ENCODE measurements around the gene METTL1. TPM values are rescaled to one million over a fixed set of nuclear protein-coding genes. Genes with fewer than 3 reads are reported as not detected.

METTL1 gene
- total and polyA plus RNA-seq, 4 donors, result 9.5 to 16.2 (median 15.7) TPM

DNA sequence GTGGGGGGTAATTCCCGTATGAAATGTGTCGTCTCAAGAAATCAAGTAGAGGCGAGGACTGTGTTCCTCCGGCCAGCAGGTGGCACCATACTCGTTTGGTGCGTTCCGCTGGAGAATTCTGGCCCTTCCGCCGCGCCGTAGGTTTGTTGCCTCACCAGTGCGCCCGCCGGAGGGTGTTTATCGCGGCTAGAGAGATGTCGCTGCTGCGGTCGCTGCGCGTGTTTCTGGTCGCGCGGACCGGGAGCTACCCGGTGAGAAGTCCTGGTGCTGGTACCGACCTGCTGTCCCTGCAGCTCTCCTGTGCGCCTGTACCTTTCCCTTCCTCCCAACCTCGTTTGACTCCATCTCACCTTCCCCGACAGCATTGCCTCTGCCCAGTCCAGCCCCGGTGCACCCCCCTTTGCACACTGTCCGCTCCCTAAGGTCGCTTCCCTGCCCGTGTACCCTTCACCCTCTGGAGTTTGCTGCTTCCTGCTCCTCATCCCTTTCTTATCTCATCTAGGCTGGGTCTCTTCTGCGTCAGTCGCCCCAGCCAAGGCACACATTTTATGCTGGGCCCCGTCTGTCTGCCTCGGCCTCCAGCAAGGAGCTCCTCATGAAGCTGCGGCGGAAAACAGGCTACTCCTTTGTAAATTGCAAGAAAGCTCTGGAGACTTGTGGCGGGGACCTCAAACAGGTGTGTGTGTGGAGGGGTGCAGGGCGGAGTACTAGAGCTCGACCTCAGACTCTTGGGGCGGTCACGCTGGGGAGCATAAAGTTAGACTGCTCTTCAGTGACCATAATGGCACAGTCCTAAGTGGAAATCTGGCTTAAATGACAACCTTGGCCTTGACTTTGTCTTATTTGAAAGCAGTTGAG is 10.9 kb upstream of the METTL1 start, which contains the start of gene TSFM:
Gene TSFM, plus strand, starts transcription at position 180 of the 858 bp plus-strand sequence. Its CDS starts 15 bp downstream, at position 195.
- ATAC-seq (ENCODE audit: low FRiP score) (peak; percentile 98), DNase-seq (peak; percentile 98 to 100)
- Histone ChIP-seq H3K9me3 (ENCODE audit: control insufficient read depth, low read length) (no peaks in the 10 kb centered on the region), H3K4me1 (ENCODE audit: control insufficient read depth in 1 of 2, insufficient read depth in 2 of 2, low read length in 2 of 2) (no peaks in the 10 kb centered on the region), H3K27me3 (ENCODE audit: control insufficient read depth in 1 of 2, insufficient read depth in 2 of 2, low read length in 1 of 2) (no peaks in the 10 kb centered on the region), H3K4me3 (ENCODE audit: low read length in 2 of 2) (peak within 1 kb of the TSS; percentile 16 to 95), H3K36me3 (ENCODE audit: control insufficient read depth in 1 of 2, insufficient read depth in 2 of 2, low read length in 1 of 2) (peaks cover 2 to 7% of the 10 kb centered on the region in 2 donors), H3K27ac (ENCODE audit: low read depth in 1 of 2, low read length in 2 of 2) (peak within 1 kb of the TSS in 1 of 2 donors; percentile 0)
- intact Hi-C loops (cut with DNase I), result loop anchor here in 1 of 2 donors (5.0 kb wide), 1 partner anchor 124 kb away; no protein-coding TSS in a partner anchor
- 0 to 1% methylated on average over 45 of the region's 45 CpGs for WGBS, 2 donors

DNA sequence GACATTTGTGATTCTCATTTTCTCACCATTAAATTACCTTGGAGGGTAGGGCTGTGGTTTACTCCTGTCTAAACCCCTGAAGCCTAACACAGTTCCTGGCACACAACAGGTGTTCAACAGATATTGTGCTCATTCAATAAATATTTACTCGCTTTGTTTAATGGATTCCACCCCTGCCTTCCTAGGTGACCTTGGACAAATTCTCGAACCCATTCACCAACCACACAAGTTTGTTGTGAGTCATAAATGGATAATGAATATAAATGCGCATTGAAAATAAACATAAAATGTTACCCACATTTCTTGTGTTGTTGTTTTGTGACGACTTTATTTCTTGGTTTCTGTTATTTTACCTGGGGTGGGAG is 10.3 kb upstream of the METTL1 start:
- intact Hi-C loops (cut with DNase I), result loop anchor here in 1 of 2 donors (5.0 kb wide), 1 partner anchor 125 kb away; no protein-coding TSS in a partner anchor
- peaks cover 2 to 6% of the 10 kb centered on the region in 2 donors for H3K36me3 ChIP-seq (ENCODE audit: control insufficient read depth in 1 of 2, insufficient read depth in 2 of 2, low read length in 1 of 2)
- no peak overlapping the region for H3K27ac ChIP-seq (ENCODE audit: low read depth in 1 of 2, low read length in 2 of 2)

DNA sequence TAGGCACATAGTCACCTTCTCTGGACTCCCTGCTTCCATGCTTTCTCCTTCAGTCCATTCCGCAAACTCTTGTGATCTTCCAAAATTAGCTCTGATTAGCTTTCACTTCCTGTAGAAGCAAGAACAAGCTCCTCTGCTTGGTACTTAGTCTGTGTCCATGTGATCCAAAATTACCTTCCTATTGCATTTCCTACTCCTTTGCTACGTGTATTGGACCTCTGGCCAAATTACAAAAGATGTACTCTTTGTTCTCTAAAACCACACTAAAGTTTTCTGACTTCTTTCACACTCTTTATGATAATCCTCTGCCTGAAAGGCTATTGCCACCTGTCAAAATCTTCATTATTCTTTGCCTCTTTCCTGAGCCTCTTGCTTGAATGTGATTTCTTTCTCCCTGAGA is 9.9 kb upstream of the METTL1 start:
- no peak overlapping the region for H3K27ac ChIP-seq (ENCODE audit: low read depth in 1 of 2, low read length in 2 of 2)
- no peaks in the 10 kb centered on the region for H3K27me3 ChIP-seq (ENCODE audit: control insufficient read depth in 1 of 2, insufficient read depth in 2 of 2, low read length in 1 of 2)
- no peak for ATAC-seq (ENCODE audit: low FRiP score)
- peaks cover 2% of the 10 kb centered on the region in 2 donors for H3K36me3 ChIP-seq (ENCODE audit: control insufficient read depth in 1 of 2, insufficient read depth in 2 of 2, low read length in 1 of 2)
- H3K9me3 ChIP-seq (ENCODE audit: control insufficient read depth, low read length), result no peaks in the 10 kb centered on the region
- no peak overlapping the region for H3K4me3 ChIP-seq (ENCODE audit: low read length in 2 of 2)
- intact Hi-C loops (cut with DNase I), result loop anchor here in 1 of 2 donors (5.0 kb wide), 1 partner anchor 126 kb away; no protein-coding TSS in a partner anchor
- DNase-seq, result no peak
- no peaks in the 10 kb centered on the region for H3K4me1 ChIP-seq (ENCODE audit: control insufficient read depth in 1 of 2, insufficient read depth in 2 of 2, low read length in 2 of 2)
- WGBS, 2 donors, result 68% methylated on average over 2 of the region's 2 CpGs

More for the DNA sequence above, 10.3 kb upstream of the METTL1 start:
- Histone ChIP-seq H3K4me1 (ENCODE audit: control insufficient read depth in 1 of 2, insufficient read depth in 2 of 2, low read length in 2 of 2) (no peaks in the 10 kb centered on the region), H3K27me3 (ENCODE audit: control insufficient read depth in 1 of 2, insufficient read depth in 2 of 2, low read length in 1 of 2) (no peaks in the 10 kb centered on the region), H3K9me3 (ENCODE audit: control insufficient read depth, low read length) (no peaks in the 10 kb centered on the region), H3K4me3 (ENCODE audit: low read length in 2 of 2) (no peak overlapping the region)
- WGBS, 2 donors, result 20 to 26% methylated on average over 4 of the region's 4 CpGs
- ATAC-seq (ENCODE audit: low FRiP score) (no peak), DNase-seq (no peak)

DNA sequence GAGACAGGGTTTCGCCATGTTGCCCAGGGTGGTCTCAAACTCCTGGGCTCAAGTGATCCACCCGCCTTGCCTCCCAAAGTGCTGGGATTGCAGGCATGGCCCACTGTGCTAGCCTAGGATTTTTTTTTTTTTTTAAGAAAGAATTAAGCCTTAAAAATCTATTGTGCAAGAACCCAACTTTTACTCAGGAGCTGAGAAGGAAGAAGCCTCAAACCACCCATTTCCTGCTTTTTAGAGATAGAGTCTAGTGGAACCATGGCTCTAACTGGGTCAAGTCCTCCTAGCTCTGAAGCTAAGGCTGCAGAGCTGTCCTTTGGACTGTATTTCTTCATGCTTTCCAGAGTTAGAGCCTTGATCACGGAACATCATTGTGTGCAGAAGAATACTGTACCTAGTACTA is 9.3 kb upstream of the METTL1 start:
- intact Hi-C loops (cut with DNase I), result loop anchor here in 1 of 2 donors (5.0 kb wide), 1 partner anchor 126 kb away; no protein-coding TSS in a partner anchor
- peaks cover 2% of the 10 kb centered on the region in 2 donors for H3K36me3 ChIP-seq (ENCODE audit: control insufficient read depth in 1 of 2, insufficient read depth in 2 of 2, low read length in 1 of 2)
- no peak for ATAC-seq (ENCODE audit: low FRiP score)

DNA sequence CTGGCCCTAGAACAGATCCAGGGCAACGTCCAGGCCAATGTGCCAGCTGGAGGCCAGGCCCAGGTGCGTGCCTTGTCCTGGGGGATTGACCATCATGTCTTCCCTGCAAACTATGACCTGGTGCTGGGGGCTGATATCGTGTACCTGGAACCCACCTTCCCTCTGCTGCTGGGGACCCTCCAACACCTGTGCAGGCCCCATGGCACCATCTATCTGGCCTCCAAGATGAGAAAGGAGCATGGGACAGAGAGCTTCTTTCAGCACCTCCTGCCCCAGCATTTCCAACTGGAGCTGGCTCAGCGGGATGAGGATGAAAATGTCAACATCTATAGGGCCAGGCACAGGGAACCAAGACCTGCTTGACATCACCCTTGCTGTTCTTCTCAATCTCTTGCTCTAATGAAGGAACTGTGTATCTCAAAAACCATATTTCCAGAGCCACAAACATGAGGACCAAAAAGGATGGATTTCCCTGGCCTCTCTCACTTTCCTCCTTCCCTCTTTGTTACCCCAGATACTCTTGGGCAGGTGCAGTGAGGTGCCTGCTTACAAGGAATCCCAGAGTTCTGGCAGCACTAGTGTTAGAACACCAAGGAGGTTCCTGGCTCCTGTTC is 8.5 kb upstream of the METTL1 start:
- H3K27me3 ChIP-seq (ENCODE audit: control insufficient read depth in 1 of 2, insufficient read depth in 2 of 2, low read length in 1 of 2), result no peaks in the 10 kb centered on the region
- H3K4me3 ChIP-seq (ENCODE audit: low read length in 2 of 2), result no peak overlapping the region
- 80 to 83% methylated on average over 4 of the region's 4 CpGs for WGBS, 2 donors
- H3K36me3 ChIP-seq (ENCODE audit: control insufficient read depth in 1 of 2, insufficient read depth in 2 of 2, low read length in 1 of 2), result no peaks in the 10 kb centered on the region
- ATAC-seq (ENCODE audit: low FRiP score) (no peak), DNase-seq (no peak)
- no peaks in the 10 kb centered on the region for H3K4me1 ChIP-seq (ENCODE audit: control insufficient read depth in 1 of 2, insufficient read depth in 2 of 2, low read length in 2 of 2)
- H3K9me3 ChIP-seq (ENCODE audit: control insufficient read depth, low read length), result no peaks in the 10 kb centered on the region
- intact Hi-C loops (cut with DNase I), result loop anchor here in 1 of 2 donors (5.0 kb wide), 1 partner anchor 127 kb away; no protein-coding TSS in a partner anchor
- no peak overlapping the region for H3K27ac ChIP-seq (ENCODE audit: low read depth in 1 of 2, low read length in 2 of 2)

More for the DNA sequence above, 9.3 kb upstream of the METTL1 start:
- no peaks in the 10 kb centered on the region for H3K27me3 ChIP-seq (ENCODE audit: control insufficient read depth in 1 of 2, insufficient read depth in 2 of 2, low read length in 1 of 2)
- no peak for DNase-seq
- no peak overlapping the region for H3K27ac ChIP-seq (ENCODE audit: low read depth in 1 of 2, low read length in 2 of 2)
- H3K9me3 ChIP-seq (ENCODE audit: control insufficient read depth, low read length), result no peaks in the 10 kb centered on the region
- 96 to 99% methylated on average over 3 of the region's 3 CpGs for WGBS, 2 donors
- no peak overlapping the region for H3K4me3 ChIP-seq (ENCODE audit: low read length in 2 of 2)
- no peaks in the 10 kb centered on the region for H3K4me1 ChIP-seq (ENCODE audit: control insufficient read depth in 1 of 2, insufficient read depth in 2 of 2, low read length in 2 of 2)

DNA sequence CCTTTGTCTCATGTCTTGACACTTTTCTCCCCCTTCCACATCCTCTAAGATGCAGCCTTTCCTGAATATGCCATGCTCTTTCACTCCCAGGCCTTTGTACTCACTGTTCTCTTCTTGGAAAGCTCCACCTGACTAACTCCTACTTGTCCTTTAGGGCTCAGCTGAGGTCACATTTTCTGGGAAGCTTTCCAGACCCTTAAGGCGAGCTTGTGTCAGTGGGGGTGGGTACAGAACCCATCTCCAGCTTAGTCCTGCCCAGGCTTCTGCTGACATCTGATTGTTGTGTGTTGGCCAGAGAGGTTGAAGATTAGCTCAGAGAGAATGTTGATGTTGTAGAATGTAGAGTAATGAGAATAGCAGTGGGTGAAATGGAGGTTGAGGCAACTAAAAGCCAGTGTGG is 7.8 kb upstream of the METTL1 start:
- H3K4me1 ChIP-seq (ENCODE audit: control insufficient read depth in 1 of 2, insufficient read depth in 2 of 2, low read length in 2 of 2), result no peaks in the 10 kb centered on the region
- ATAC-seq (ENCODE audit: low FRiP score), result no peak
- intact Hi-C loops (cut with DNase I), result loop anchor here in 1 of 2 donors (5.0 kb wide), 1 partner anchor 128 kb away; no protein-coding TSS in a partner anchor
- WGBS, 2 donors, result 33 to 36% methylated on average over 1 of the region's 1 CpG
- no peak overlapping the region for H3K4me3 ChIP-seq (ENCODE audit: low read length in 2 of 2)
- no peaks in the 10 kb centered on the region for H3K27me3 ChIP-seq (ENCODE audit: control insufficient read depth in 1 of 2, insufficient read depth in 2 of 2, low read length in 1 of 2)
- DNase-seq, result no peak
- H3K9me3 ChIP-seq (ENCODE audit: control insufficient read depth, low read length), result no peaks in the 10 kb centered on the region
- no peaks in the 10 kb centered on the region for H3K36me3 ChIP-seq (ENCODE audit: control insufficient read depth in 1 of 2, insufficient read depth in 2 of 2, low read length in 1 of 2)
- no peak overlapping the region for H3K27ac ChIP-seq (ENCODE audit: low read depth in 1 of 2, low read length in 2 of 2)

DNA sequence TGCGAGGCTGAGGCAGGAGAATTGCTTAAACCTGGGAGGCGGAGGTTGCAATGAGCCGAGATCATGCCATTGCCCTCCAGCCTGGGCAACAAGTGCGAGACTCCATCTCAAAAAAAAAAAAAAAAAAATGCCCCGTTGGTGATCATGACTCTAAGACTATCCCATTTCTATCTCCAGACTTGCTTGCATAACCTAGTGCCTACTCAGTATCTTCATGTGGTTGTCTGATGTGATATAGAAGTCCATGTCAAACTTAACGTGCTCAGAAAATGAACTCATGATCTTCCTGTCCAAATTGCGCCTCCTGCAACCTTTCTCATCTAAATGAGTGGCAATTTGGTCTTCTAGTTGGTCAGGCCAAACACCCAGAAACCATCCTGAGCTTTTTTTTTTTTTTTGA is 6.0 kb upstream of the METTL1 start:
- Histone ChIP-seq H3K27me3 (ENCODE audit: control insufficient read depth in 1 of 2, insufficient read depth in 2 of 2, low read length in 1 of 2) (no peaks in the 10 kb centered on the region), H3K9me3 (ENCODE audit: control insufficient read depth, low read length) (no peaks in the 10 kb centered on the region), H3K4me3 (ENCODE audit: low read length in 2 of 2) (no peak overlapping the region), H3K36me3 (ENCODE audit: control insufficient read depth in 1 of 2, insufficient read depth in 2 of 2, low read length in 1 of 2) (no peaks in the 10 kb centered on the region), H3K4me1 (ENCODE audit: control insufficient read depth in 1 of 2, insufficient read depth in 2 of 2, low read length in 2 of 2) (no peaks in the 10 kb centered on the region), H3K27ac (ENCODE audit: low read depth in 1 of 2, low read length in 2 of 2) (no peak overlapping the region)
- no peak for ATAC-seq (ENCODE audit: low FRiP score)
- 90 to 92% methylated on average over 6 to 7 of the region's 7 CpGs for WGBS, 2 donors
- DNase-seq, result no peak
- intact Hi-C loops (cut with DNase I), result no loop called here

DNA sequence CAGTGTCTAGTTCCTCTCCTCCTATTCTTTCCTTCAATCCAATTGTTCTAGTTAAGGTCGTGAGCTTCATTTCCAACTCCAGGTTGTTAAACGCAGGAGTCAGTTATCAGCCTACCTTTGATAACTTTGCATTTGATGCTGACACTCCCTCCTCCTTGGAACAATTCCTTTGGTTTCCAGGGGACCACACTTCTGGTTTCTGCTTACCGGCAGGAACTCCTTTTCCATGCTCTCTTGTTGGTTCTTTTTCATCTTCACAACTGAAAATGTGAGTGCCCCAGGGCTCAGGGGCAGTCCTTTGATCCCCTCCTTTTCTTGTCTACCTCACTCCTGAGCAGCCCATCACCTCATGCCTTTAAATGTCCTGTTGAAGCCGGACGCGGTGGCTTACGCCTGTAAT is 5.5 kb upstream of the METTL1 start:
- Histone ChIP-seq H3K9me3 (ENCODE audit: control insufficient read depth, low read length) (no peaks in the 10 kb centered on the region), H3K36me3 (ENCODE audit: control insufficient read depth in 1 of 2, insufficient read depth in 2 of 2, low read length in 1 of 2) (no peaks in the 10 kb centered on the region), H3K4me3 (ENCODE audit: low read length in 2 of 2) (no peak overlapping the region), H3K27me3 (ENCODE audit: control insufficient read depth in 1 of 2, insufficient read depth in 2 of 2, low read length in 1 of 2) (no peaks in the 10 kb centered on the region), H3K27ac (ENCODE audit: low read depth in 1 of 2, low read length in 2 of 2) (no peak overlapping the region), H3K4me1 (ENCODE audit: control insufficient read depth in 1 of 2, insufficient read depth in 2 of 2, low read length in 2 of 2) (no peaks in the 10 kb centered on the region)
- WGBS, 2 donors, result 86 to 91% methylated on average over 7 of the region's 7 CpGs
- DNase-seq, result no peak
- ATAC-seq (ENCODE audit: low FRiP score), result no peak
- intact Hi-C loops (cut with DNase I), result no loop called here
